ENCODE measurements around the gene PHAF1. TPM values are rescaled to one million over a fixed set of nuclear protein-coding genes. Genes with fewer than 3 reads are reported as not detected.

Gene PHAF1
- total and polyA plus RNA-seq, 2 of the 8 experiments (the other 6 are each of a cell fraction or from before 2014, with no cell fraction given) = 18.6 to 26.4 TPM

DNA sequence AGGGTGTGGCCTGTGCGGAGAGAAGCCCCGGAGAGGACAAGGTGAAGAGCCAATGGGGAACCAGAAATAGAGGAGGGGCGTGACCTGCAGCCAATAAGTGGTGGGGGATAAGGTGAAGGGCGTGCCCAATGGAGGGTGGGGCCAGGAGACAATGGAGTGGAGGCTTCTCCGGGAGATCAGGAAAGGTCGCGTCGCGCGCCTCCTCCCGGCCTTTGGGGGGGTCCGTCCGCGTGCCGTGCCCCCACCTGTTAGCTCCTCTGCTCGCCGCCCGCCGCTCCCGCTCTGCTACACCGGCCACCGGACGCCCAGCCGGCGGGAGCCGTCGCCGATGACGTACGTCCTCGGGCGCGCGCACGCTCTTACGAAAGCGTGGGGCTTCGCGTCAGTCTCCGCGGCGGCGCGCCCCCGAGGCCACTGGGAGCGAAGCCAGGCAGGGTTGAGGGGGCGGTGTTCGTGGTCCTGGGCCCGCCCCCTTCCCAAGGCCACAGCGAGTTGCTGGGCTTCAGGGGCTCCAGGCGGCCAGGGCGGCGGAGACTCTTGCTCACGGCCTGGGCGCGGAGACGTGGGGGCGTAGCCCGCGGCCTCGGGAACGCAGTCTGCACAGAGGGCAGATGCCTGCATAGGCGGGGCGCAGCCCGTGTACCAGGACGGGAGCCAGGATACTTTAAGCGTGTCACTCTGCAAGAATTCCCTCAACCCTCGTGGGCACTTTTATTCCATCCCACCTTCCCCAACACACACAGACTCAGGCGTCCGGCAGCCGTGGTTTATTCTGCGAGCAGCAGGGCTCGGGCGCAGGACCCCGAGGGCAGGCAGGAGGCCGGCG, 74.1 kb downstream of the PHAF1 start, which contains the start of gene MATCAP1 (continued):
- TF ChIP-seq, protein P1, sequence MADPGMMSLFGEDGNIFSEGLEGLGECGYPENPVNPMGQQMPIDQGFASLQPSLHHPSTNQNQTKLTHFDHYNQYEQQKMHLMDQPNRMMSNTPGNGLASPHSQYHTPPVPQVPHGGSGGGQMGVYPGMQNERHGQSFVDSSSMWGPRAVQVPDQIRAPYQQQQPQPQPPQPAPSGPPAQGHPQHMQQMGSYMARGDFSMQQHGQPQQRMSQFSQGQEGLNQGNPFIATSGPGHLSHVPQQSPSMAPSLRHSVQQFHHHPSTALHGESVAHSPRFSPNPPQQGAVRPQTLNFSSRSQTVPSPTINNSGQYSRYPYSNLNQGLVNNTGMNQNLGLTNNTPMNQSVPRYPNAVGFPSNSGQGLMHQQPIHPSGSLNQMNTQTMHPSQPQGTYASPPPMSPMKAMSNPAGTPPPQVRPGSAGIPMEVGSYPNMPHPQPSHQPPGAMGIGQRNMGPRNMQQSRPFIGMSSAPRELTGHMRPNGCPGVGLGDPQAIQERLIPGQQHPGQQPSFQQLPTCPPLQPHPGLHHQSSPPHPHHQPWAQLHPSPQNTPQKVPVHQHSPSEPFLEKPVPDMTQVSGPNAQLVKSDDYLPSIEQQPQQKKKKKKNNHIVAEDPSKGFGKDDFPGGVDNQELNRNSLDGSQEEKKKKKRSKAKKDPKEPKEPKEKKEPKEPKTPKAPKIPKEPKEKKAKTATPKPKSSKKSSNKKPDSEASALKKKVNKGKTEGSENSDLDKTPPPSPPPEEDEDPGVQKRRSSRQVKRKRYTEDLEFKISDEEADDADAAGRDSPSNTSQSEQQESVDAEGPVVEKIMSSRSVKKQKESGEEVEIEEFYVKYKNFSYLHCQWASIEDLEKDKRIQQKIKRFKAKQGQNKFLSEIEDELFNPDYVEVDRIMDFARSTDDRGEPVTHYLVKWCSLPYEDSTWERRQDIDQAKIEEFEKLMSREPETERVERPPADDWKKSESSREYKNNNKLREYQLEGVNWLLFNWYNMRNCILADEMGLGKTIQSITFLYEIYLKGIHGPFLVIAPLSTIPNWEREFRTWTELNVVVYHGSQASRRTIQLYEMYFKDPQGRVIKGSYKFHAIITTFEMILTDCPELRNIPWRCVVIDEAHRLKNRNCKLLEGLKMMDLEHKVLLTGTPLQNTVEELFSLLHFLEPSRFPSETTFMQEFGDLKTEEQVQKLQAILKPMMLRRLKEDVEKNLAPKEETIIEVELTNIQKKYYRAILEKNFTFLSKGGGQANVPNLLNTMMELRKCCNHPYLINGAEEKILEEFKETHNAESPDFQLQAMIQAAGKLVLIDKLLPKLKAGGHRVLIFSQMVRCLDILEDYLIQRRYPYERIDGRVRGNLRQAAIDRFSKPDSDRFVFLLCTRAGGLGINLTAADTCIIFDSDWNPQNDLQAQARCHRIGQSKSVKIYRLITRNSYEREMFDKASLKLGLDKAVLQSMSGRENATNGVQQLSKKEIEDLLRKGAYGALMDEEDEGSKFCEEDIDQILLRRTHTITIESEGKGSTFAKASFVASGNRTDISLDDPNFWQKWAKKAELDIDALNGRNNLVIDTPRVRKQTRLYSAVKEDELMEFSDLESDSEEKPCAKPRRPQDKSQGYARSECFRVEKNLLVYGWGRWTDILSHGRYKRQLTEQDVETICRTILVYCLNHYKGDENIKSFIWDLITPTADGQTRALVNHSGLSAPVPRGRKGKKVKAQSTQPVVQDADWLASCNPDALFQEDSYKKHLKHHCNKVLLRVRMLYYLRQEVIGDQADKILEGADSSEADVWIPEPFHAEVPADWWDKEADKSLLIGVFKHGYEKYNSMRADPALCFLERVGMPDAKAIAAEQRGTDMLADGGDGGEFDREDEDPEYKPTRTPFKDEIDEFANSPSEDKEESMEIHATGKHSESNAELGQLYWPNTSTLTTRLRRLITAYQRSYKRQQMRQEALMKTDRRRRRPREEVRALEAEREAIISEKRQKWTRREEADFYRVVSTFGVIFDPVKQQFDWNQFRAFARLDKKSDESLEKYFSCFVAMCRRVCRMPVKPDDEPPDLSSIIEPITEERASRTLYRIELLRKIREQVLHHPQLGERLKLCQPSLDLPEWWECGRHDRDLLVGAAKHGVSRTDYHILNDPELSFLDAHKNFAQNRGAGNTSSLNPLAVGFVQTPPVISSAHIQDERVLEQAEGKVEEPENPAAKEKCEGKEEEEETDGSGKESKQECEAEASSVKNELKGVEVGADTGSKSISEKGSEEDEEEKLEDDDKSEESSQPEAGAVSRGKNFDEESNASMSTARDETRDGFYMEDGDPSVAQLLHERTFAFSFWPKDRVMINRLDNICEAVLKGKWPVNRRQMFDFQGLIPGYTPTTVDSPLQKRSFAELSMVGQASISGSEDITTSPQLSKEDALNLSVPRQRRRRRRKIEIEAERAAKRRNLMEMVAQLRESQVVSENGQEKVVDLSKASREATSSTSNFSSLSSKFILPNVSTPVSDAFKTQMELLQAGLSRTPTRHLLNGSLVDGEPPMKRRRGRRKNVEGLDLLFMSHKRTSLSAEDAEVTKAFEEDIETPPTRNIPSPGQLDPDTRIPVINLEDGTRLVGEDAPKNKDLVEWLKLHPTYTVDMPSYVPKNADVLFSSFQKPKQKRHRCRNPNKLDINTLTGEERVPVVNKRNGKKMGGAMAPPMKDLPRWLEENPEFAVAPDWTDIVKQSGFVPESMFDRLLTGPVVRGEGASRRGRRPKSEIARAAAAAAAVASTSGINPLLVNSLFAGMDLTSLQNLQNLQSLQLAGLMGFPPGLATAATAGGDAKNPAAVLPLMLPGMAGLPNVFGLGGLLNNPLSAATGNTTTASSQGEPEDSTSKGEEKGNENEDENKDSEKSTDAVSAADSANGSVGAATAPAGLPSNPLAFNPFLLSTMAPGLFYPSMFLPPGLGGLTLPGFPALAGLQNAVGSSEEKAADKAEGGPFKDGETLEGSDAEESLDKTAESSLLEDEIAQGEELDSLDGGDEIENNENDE (IDR thresholded peaks at IDR 0.05; ENCODE audit: insufficient replicate concordance, low read length) = no peak
- TF ChIP-seq JUND (IDR thresholded peaks at IDR 0.05; ENCODE audit: low read length) (0 out of 2 replicates have a peak, but pooled peaks have one; percentile 30), POLR2A (IDR thresholded peaks at IDR 0.05; ENCODE audit: control extremely low read depth in 1 of 2, low read depth in 2 of 2, low read length in 2 of 2) (peak in 1 of 2 experiments; percentile 79; a peak in 2 of 3 replicates), SIX5 (IDR thresholded peaks at IDR 0.05; ENCODE audit: low read depth, low read length) (no peak), CBX5 (IDR thresholded peaks at IDR 0.05; ENCODE audit: low read depth, low read length) (no peak), SIN3A (conservative IDR thresholded peaks at IDR 0.05 in 1 of 2, IDR thresholded peaks at IDR 0.05 in 1 of 2; ENCODE audit: low read depth in 1 of 2, low read length in 2 of 2) (peak in 1 of 2 experiments; percentile 16; a peak in 1 of 4 replicates), CHD2 (IDR thresholded peaks at IDR 0.05; ENCODE audit: low read length) (peak; percentile 88), GTF2F1 (IDR thresholded peaks at IDR 0.05; ENCODE audit: borderline replicate concordance, low read depth, low read length) (no peak)
- TF ChIP-seq, protein P2, sequence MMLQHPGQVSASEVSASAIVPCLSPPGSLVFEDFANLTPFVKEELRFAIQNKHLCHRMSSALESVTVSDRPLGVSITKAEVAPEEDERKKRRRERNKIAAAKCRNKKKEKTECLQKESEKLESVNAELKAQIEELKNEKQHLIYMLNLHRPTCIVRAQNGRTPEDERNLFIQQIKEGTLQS (IDR thresholded peaks at IDR 0.05; ENCODE audit: insufficient read depth, low read depth, low read length) = no peak

All from H1 (cell line).